HG02938 (cell line): ENCODE results near the gene COL25A1.

Experiments
- ATAC-seq: cut with Tn5 transposase; IDR thresholded peaks from one replicate; pipeline ENCODE4 v1.9.1; 2021; ENCODE audit warnings: mild to moderate bottlenecking, moderate library complexity; ENCODE audit not compliant: unreplicated experiment

The COL25A1 gene

GRCh38 chr4:108831291-108831690 lies 471.2 kb downstream of the COL25A1 start:
- ATAC-seq = no peak

GRCh38 chr4:108830509-108831244 lies 471.8 kb downstream of the COL25A1 start:
- ATAC-seq = no peak

- no peak for ATAC-seq
Measured at GRCh38 chr4:108829966-108830492, 472.4 kb downstream of the COL25A1 start.

GRCh38 chr4:108828620-108829019 lies 473.8 kb downstream of the COL25A1 start:
- no peak for ATAC-seq

GRCh38 chr4:108825737-108826136 lies 476.7 kb downstream of the COL25A1 start:
- no peak for ATAC-seq

GRCh38 chr4:108821351-108821930 lies 481.0 kb downstream of the COL25A1 start:
- ATAC-seq = no peak

GRCh38 chr4:108820492-108821350 lies 481.7 kb downstream of the COL25A1 start:
- ATAC-seq = no peak

GRCh38 chr4:108814326-108814725 lies 488.1 kb downstream of the COL25A1 start:
- no peak for ATAC-seq

- no peak for ATAC-seq
Measured at GRCh38 chr4:108813261-108813660, 489.2 kb downstream of the COL25A1 start.

GRCh38 chr4:108811486-108811885 lies 491.0 kb downstream of the COL25A1 start:
- ATAC-seq = no peak

GRCh38 chr4:108810087-108810486 lies 492.4 kb downstream of the COL25A1 start:
- no peak for ATAC-seq

- no peak for ATAC-seq
Measured at GRCh38 chr4:108804648-108805273, 497.7 kb downstream of the COL25A1 start.

GRCh38 chr4:108799306-108799705 lies 503.2 kb downstream of the COL25A1 start:
- ATAC-seq = no peak

- ATAC-seq = no peak
Measured at GRCh38 chr4:108796173-108796572, 506.3 kb downstream of the COL25A1 start.

GRCh38 chr4:108795733-108796132 lies 506.7 kb downstream of the COL25A1 start:
- ATAC-seq = no peak

GRCh38 chr4:108794136-108794535 lies 508.3 kb downstream of the COL25A1 start:
- ATAC-seq = no peak

GRCh38 chr4:108793415-108793814 lies 509.0 kb downstream of the COL25A1 start:
- ATAC-seq = no peak

- ATAC-seq = no peak
Measured at GRCh38 chr4:108788731-108789130, 513.7 kb downstream of the COL25A1 start.

GRCh38 chr4:108787724-108788123 lies 514.7 kb downstream of the COL25A1 start:
- ATAC-seq = no peak

GRCh38 chr4:108787106-108787505 lies 515.4 kb downstream of the COL25A1 start:
- no peak for ATAC-seq

- no peak for ATAC-seq
Measured at GRCh38 chr4:108786351-108786750, 516.1 kb downstream of the COL25A1 start.
